ENCODE results near the gene SP140L.
"Not testable (repeated sequence)": the region's sequence is repeated elsewhere in the genome, so short reads cannot be mapped to it uniquely, and the experiment has no call there.

SP140L gene

DNA sequence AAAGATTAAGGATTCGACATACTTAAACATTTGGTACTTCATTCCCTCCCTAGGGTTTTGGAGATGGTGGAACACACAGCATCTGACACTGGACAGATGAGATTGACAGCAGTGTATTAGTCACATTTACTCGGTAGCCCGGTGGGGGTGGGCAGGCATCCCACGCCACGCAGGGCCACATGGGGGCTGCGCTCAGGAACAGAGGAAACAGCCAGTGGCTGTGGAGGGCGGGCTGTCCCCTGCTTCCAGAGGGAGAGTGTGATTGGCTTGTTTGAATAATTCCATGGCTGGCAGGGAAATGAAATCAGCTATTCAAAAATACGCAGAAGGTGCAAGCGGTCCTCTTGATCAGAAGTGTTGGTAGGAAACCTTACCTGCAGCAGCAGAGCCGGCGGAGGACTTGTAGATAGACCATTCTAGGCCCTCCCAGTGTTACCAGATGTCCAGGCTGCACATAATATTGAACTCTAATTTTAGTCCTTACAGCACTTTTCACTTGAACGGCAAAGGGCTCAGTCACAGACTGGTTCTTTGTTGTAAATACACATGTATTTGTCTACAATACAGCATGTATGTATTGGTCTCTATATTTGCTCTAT is 18.5 kb upstream of the SP140L start:
- Histone ChIP-seq H4K20me1 (ENCODE audit: insufficient read depth, low read length) (no peaks in the 10 kb centered on the region), H3K9ac (ENCODE audit: low read length) (no peak overlapping the region), H2AFZ (ENCODE audit: low read length) (no peak overlapping the region), H3K79me2 (ENCODE audit: insufficient read depth, low read length) (no peaks in the 10 kb centered on the region), H3K4me2 (ENCODE audit: low read length) (no peak overlapping the region), H3K27ac (ENCODE audit: low read depth, low read length, poor library complexity, severe bottlenecking) (no peak overlapping the region), H3F3A (ENCODE audit: insufficient read depth, low read length) (no peaks in the 10 kb centered on the region), H3K9me2 (ENCODE audit: low read depth, low read length) (no peaks in the 10 kb centered on the region), H3K27me3 (ENCODE audit: insufficient read depth, low read length) (no peaks in the 10 kb centered on the region), H3K9me3 (ENCODE audit: low read length) (peaks cover 10% of the 10 kb centered on the region; the same call in 1 of the 2 replicates), H3K4me1 (ENCODE audit: insufficient read depth, low read length, severe bottlenecking) (no peaks in the 10 kb centered on the region), H3K4me3 (ENCODE audit: low read depth, low read length, poor library complexity, severe bottlenecking) (no peak overlapping the region), H3K36me3 (ENCODE audit: insufficient read depth, low read length) (peaks cover 36% of the 10 kb centered on the region)
- no peak for TF ChIP-seq EZH2 (IDR thresholded peaks at IDR 0.05; ENCODE audit: borderline replicate concordance, low read length)
- TF ChIP-seq CTCF (IDR thresholded peaks at IDR 0.05; ENCODE audit: low read length), result no peak

DNA sequence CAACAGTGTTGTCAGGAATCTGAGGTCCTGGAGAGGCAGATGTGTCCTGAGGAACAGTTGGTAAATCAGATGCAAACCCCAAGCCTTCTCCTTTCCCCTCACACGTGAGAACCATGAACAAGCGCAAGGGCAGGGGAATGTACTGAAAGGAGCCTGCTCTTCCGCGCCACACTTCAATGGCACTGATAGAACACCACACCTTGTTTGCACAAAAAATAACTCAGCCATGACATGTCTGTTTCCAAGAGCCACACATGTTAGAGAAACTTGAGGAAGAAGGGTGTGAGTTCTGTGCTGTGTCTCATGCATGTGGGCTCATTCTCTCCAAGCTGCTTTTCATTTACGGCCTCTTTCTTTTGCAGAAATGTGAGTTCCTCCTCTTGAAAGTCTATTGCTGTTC is 16.2 kb upstream of the SP140L start:
- not testable (repeated sequence) for H3K4me3 ChIP-seq (ENCODE audit: low read depth, low read length, poor library complexity, severe bottlenecking); H3K9ac ChIP-seq (ENCODE audit: low read length); H3K4me2 ChIP-seq (ENCODE audit: low read length); H3K27me3 ChIP-seq (ENCODE audit: insufficient read depth, low read length); H4K20me1 ChIP-seq (ENCODE audit: insufficient read depth, low read length); H2AFZ ChIP-seq (ENCODE audit: low read length); H3K27ac ChIP-seq (ENCODE audit: low read depth, low read length, poor library complexity, severe bottlenecking); H3F3A ChIP-seq (ENCODE audit: insufficient read depth, low read length); H3K9me2 ChIP-seq (ENCODE audit: low read depth, low read length); H3K4me1 ChIP-seq (ENCODE audit: insufficient read depth, low read length, severe bottlenecking); H3K79me2 ChIP-seq (ENCODE audit: insufficient read depth, low read length); H3K9me3 ChIP-seq (ENCODE audit: low read length)
- H3K36me3 ChIP-seq (ENCODE audit: insufficient read depth, low read length), result peaks cover 34% of the 10 kb centered on the region

DNA sequence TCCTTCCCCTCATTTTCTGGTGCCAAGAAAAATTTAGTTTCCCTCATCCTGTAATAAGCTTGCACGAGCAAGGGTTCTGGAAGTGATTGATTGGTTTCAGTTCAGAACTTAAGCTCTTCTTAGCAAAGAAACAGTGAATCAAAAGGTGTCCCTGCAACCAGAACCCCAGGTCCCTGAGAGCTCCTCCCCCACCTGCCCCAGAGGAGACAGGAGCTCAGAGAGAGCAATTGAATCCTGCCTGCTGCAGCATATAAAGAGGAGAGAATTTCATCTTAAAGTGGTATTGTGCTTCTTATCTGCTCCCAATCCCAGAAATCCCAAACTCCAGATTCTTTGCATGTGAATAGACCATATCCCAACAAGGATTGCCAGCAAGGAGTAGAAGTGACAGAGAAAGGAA is 15.4 kb upstream of the SP140L start:
- H3K36me3 ChIP-seq (ENCODE audit: insufficient read depth, low read length), result peaks cover 26% of the 10 kb centered on the region
- not testable (repeated sequence) for H3K27ac ChIP-seq (ENCODE audit: low read depth, low read length, poor library complexity, severe bottlenecking); H3K9me3 ChIP-seq (ENCODE audit: low read length); H3F3A ChIP-seq (ENCODE audit: insufficient read depth, low read length); H3K4me3 ChIP-seq (ENCODE audit: low read depth, low read length, poor library complexity, severe bottlenecking); H3K79me2 ChIP-seq (ENCODE audit: insufficient read depth, low read length); H3K4me1 ChIP-seq (ENCODE audit: insufficient read depth, low read length, severe bottlenecking); H3K9ac ChIP-seq (ENCODE audit: low read length); H4K20me1 ChIP-seq (ENCODE audit: insufficient read depth, low read length); H3K27me3 ChIP-seq (ENCODE audit: insufficient read depth, low read length); H2AFZ ChIP-seq (ENCODE audit: low read length); H3K4me2 ChIP-seq (ENCODE audit: low read length); H3K9me2 ChIP-seq (ENCODE audit: low read depth, low read length)

DNA sequence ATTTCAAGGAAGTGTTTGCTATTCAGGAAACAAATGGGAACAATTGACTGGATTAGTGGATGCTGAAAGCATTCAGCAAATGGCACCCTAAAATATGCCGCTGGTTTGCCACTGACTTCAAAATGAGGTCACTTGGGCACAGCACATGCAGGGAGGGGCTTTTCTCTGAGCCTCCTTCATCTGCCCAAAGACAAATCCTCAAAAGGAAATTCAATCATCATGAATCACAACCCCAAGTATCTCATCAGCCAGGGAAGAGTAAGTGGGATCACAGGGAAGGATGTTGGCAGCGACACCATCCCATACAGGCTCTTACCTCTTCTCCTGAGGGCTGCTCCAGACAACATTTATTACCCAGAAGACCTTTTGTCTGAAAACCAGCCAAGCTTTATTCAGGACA is 14.4 kb upstream of the SP140L start:
- no peaks in the 10 kb centered on the region for H3K9me3 ChIP-seq (ENCODE audit: low read length)
- TF ChIP-seq CTCF (IDR thresholded peaks at IDR 0.05; ENCODE audit: low read length) (no peak), EZH2 (IDR thresholded peaks at IDR 0.05; ENCODE audit: borderline replicate concordance, low read length) (no peak)
- no peak overlapping the region for H3K4me2 ChIP-seq (ENCODE audit: low read length)
- H3K36me3 ChIP-seq (ENCODE audit: insufficient read depth, low read length), result peaks cover 19% of the 10 kb centered on the region; the same call in 1 of the 2 replicates
- no peaks in the 10 kb centered on the region for H3F3A ChIP-seq (ENCODE audit: insufficient read depth, low read length)
- no peak overlapping the region for H2AFZ ChIP-seq (ENCODE audit: low read length)
- H3K4me1 ChIP-seq (ENCODE audit: insufficient read depth, low read length, severe bottlenecking), result peaks cover 2% of the 10 kb centered on the region
- H3K27me3 ChIP-seq (ENCODE audit: insufficient read depth, low read length), result no peaks in the 10 kb centered on the region
- no peaks in the 10 kb centered on the region for H4K20me1 ChIP-seq (ENCODE audit: insufficient read depth, low read length)
- H3K79me2 ChIP-seq (ENCODE audit: insufficient read depth, low read length), result no peaks in the 10 kb centered on the region
- no peak overlapping the region for H3K4me3 ChIP-seq (ENCODE audit: low read depth, low read length, poor library complexity, severe bottlenecking)
- H3K9ac ChIP-seq (ENCODE audit: low read length), result no peak overlapping the region
- H3K9me2 ChIP-seq (ENCODE audit: low read depth, low read length), result no peaks in the 10 kb centered on the region
- H3K27ac ChIP-seq (ENCODE audit: low read depth, low read length, poor library complexity, severe bottlenecking), result no peak overlapping the region
